Liver (tissue), 9 donors: ENCODE results near the gene PIK3R3. TPM values are rescaled to one million over a fixed set of nuclear protein-coding genes. Genes with fewer than 3 reads are reported as not detected.

ENCODE experiments used
- DNase-seq: peaks from one replicate; pipeline ENCODE4 v3.0.0-alpha.2; 2017; ENCODE audit warnings: low spot score
- H3K27ac ChIP-seq, 2 donors: one replicate each; pipeline ENCODE4 v1.7.0; 2013; ENCODE audit warnings: inconsistent platforms in 2 of 2, low read length in 2 of 2, control low read depth in 1 of 2, low read depth in 1 of 2, mild to moderate bottlenecking in 1 of 2
- H3K27me3 ChIP-seq, 4 donors: one replicate each; pipeline versions ENCODE4 v1.6.1 to v1.7.0; 2013; ENCODE audit warnings: low read length in 3 of 4, inconsistent platforms in 1 of 4, mild to moderate bottlenecking in 1 of 4, moderate library complexity in 1 of 4; ENCODE audit not compliant: control insufficient read depth in 4 of 4, insufficient read depth in 4 of 4
- H3K36me3 ChIP-seq, 4 donors: one replicate each; pipeline versions ENCODE4 v1.6.1 to v1.7.0; 2013; ENCODE audit warnings: low read length in 3 of 4, mild to moderate bottlenecking in 3 of 4, low read depth in 1 of 4, moderate library complexity in 1 of 4; ENCODE audit not compliant: control insufficient read depth in 4 of 4, insufficient read depth in 3 of 4
- H3K4me1 ChIP-seq, 4 donors: one replicate each; pipeline versions ENCODE4 v1.6.1 to v1.7.0; 2013; ENCODE audit warnings: low read length in 3 of 4, mild to moderate bottlenecking in 3 of 4, moderate library complexity in 1 of 4; ENCODE audit not compliant: control insufficient read depth in 4 of 4, insufficient read depth in 4 of 4
- H3K4me3 ChIP-seq, 3 donors: one replicate each; pipeline versions ENCODE4 v1.6.1 to v1.7.0; 2013; ENCODE audit warnings: low read length in 3 of 3, control low read depth in 1 of 3, low read depth in 1 of 3, mild to moderate bottlenecking in 1 of 3
- H3K9ac ChIP-seq, 2 donors: one replicate each; pipeline ENCODE4 v1.7.0; 2013; ENCODE audit warnings: low read length in 2 of 2, mild to moderate bottlenecking in 2 of 2, moderate library complexity in 2 of 2, control low read depth in 1 of 2, low read depth in 1 of 2
- H3K9me3 ChIP-seq, 4 donors: one replicate each; pipeline versions ENCODE4 v1.6.1 to v1.7.0; 2013; ENCODE audit warnings: low read length in 3 of 4; ENCODE audit not compliant: control insufficient read depth in 4 of 4
- ATF3 ChIP-seq: IDR thresholded peaks from 2 replicates; pipeline ENCODE4 v1.6.1; 2016; ENCODE audit warnings: antibody characterized with exemption
- EGR1 ChIP-seq, 2 donors: IDR thresholded peaks; 2 replicates each; pipeline ENCODE4 v1.6.1; 2016 to 2018; ENCODE audit warnings: antibody characterized with exemption in 2 of 2, low read depth in 2 of 2
- FOXA1 ChIP-seq: IDR thresholded peaks from 2 replicates; pipeline ENCODE4 v1.6.1; 2016; ENCODE audit warnings: antibody characterized with exemption
- FOXA2 ChIP-seq: IDR thresholded peaks from 2 replicates; pipeline ENCODE4 v1.6.1; 2016; ENCODE audit warnings: antibody characterized with exemption
- GABPA ChIP-seq, 2 donors: IDR thresholded peaks in 1 of 2; conservative IDR thresholded peaks in 1 of 2; 2 replicates each; pipeline ENCODE4 v1.6.1; 2016; ENCODE audit warnings: antibody characterized with exemption in 2 of 2, mild to moderate bottlenecking in 1 of 2, moderate library complexity in 1 of 2
- HNF4G ChIP-seq: IDR thresholded peaks from 2 replicates; pipeline ENCODE4 v1.6.1; 2016; ENCODE audit warnings: antibody characterized with exemption
- JUND ChIP-seq, 2 donors: IDR thresholded peaks; 2 replicates each; pipeline ENCODE4 v1.6.1; 2016; ENCODE audit warnings: antibody characterized with exemption in 2 of 2
- NR2F2 ChIP-seq: IDR thresholded peaks from 2 replicates; pipeline ENCODE4 v1.6.1; 2016; ENCODE audit warnings: antibody characterized with exemption
- RAD21 ChIP-seq, 2 donors: IDR thresholded peaks; 2 replicates each; pipeline ENCODE4 v1.6.1; 2016; ENCODE audit warnings: antibody characterized with exemption in 2 of 2, mild to moderate bottlenecking in 2 of 2
- REST ChIP-seq: IDR thresholded peaks from 2 replicates; pipeline ENCODE4 v1.6.1; 2016; ENCODE audit warnings: antibody characterized with exemption, mild to moderate bottlenecking
- RXRA ChIP-seq, 2 donors: IDR thresholded peaks; 2 replicates each; pipeline ENCODE4 v1.6.1; 2017 to 2018; ENCODE audit warnings: antibody characterized with exemption in 2 of 2, mild to moderate bottlenecking in 1 of 2
- SP1 ChIP-seq: IDR thresholded peaks from 2 replicates; pipeline ENCODE4 v1.6.1; 2018; ENCODE audit warnings: antibody characterized with exemption, mild to moderate bottlenecking
- TAF1 ChIP-seq: conservative IDR thresholded peaks from 2 replicates; pipeline ENCODE4 v1.6.1; 2016; ENCODE audit warnings: antibody characterized with exemption, mild to moderate bottlenecking
- YY1 ChIP-seq: IDR thresholded peaks from 2 replicates; pipeline ENCODE4 v1.6.1; 2016; ENCODE audit warnings: antibody characterized with exemption, mild to moderate bottlenecking
- ZBTB33 ChIP-seq: IDR thresholded peaks from 2 replicates; pipeline ENCODE4 v1.6.1; 2016; ENCODE audit warnings: antibody characterized with exemption
- WGBS: extraction: QIAGEN DNeasy Blood & Tissue Kit; methylation state at CpG from one replicate; pipeline ENCODE4 v1.1.7; 2013; 5-methylcytosine and 5-hydroxymethylcytosine counted together
- polyA plus RNA-seq, 2 donors: library from polyadenylated mRNA; stranded (reverse) in 1 of 2; unstranded in 1 of 2; fragments of 200-250 nt in 1 of 2; fragments of >200 nt in 1 of 2; fragmentation: Nextera tagmentation in 1 of 2; extraction: Ambion mirVana in 1 of 2; gene quantifications; one replicate each; pipeline versions ENCODE4 v1.2.1 to v1.2.3, GENCODE V29; 2013 to 2015
- total RNA-seq, 2 donors: library from RNA; depleted of rRNA; stranded (reverse); fragments of >200 nt; gene quantifications; one replicate each; pipeline ENCODE4 v1.2.3, GENCODE V29; 2014
- donor health status: healthy.
- donor health status: healthy.
- donor health status: healthy.
- donor health status: healthy.
- donor health status: healthy.

The PIK3R3 gene
- total and polyA plus RNA-seq, 4 donors: 1.5 to 4.6 (median 2.7) TPM

GRCh38 chr1:46080257-46080656 is 52.2 kb downstream of the PIK3R3 start:
- TF ChIP-seq RXRA (IDR thresholded peaks at IDR 0.05): no peak
- TF ChIP-seq NR2F2: no peak
- TF ChIP-seq RAD21 (IDR thresholded peaks at IDR 0.05): no peak
- TF ChIP-seq SP1: no peak
- no peak for TF ChIP-seq ZBTB33
- TF ChIP-seq FOXA1: no peak
- TF ChIP-seq REST: no peak
- TF ChIP-seq ATF3: no peak
- no peak for TF ChIP-seq YY1
- H3K27ac ChIP-seq: no peak overlapping the region
- 93% methylated on average over 3 of the region's 3 CpGs for WGBS
- H3K36me3 ChIP-seq: no peaks in the 10 kb centered on the region
- no peak overlapping the region for H3K4me3 ChIP-seq
- H3K4me1 ChIP-seq: no peaks in the 10 kb centered on the region
- H3K27me3 ChIP-seq: no peaks in the 10 kb centered on the region
- DNase-seq: no peak
- H3K9ac ChIP-seq: no peak overlapping the region
- no peaks in the 10 kb centered on the region for H3K9me3 ChIP-seq

GRCh38 chr1:46077644-46078043 is 54.8 kb downstream of the PIK3R3 start:
- no peaks in the 10 kb centered on the region for H3K36me3 ChIP-seq
- 92% methylated on average over 4 of the region's 4 CpGs for WGBS
- no peak overlapping the region for H3K9ac ChIP-seq
- H3K4me3 ChIP-seq: no peak overlapping the region
- H3K27ac ChIP-seq: no peak overlapping the region
- no peaks in the 10 kb centered on the region for H3K9me3 ChIP-seq
- no peak for TF ChIP-seq YY1
- no peak for TF ChIP-seq SP1
- no peak for TF ChIP-seq REST
- TF ChIP-seq EGR1 (IDR thresholded peaks at IDR 0.05; ENCODE audit: low read depth in 2 of 2): no peak
- no peak for TF ChIP-seq FOXA2
- TF ChIP-seq ZBTB33: no peak
- TF ChIP-seq TAF1: no peak
- no peak for TF ChIP-seq JUND (IDR thresholded peaks at IDR 0.05)
- TF ChIP-seq FOXA1: no peak
- no peak for TF ChIP-seq HNF4G
- no peak for TF ChIP-seq ATF3
- no peak for TF ChIP-seq GABPA (IDR thresholded peaks at IDR 0.05 in 1 of 2, conservative IDR thresholded peaks at IDR 0.05 in 1 of 2)
- H3K4me1 ChIP-seq: peaks cover 0 to 2% (median 0%) of the 10 kb centered on the region in 4 donors
- no peak for DNase-seq
- no peaks in the 10 kb centered on the region for H3K27me3 ChIP-seq
